SJCRH30 (cell line): ENCODE data around the gene RAB11FIP4. TPM values are rescaled to one million over a fixed set of nuclear protein-coding genes. Genes with fewer than 3 reads are reported as not detected.

Experiments used
- DNase-seq, 2 experiments: peaks; one replicate each; pipeline ENCODE4 v3.0.0-alpha.2; 2015 to 2020
- H3K27ac ChIP-seq: fragments of 250-450 bp; sonication (Bioruptor Pico); 2 replicates; pipeline ENCODE4 v1.5.1; 2020; ENCODE audit warnings: mild to moderate bottlenecking, moderate library complexity
- H3K27me3 ChIP-seq: fragments of 250-450 bp; sonication (Bioruptor Pico); 2 replicates; pipeline ENCODE4 v1.5.1; 2020; ENCODE audit warnings: mild to moderate bottlenecking, moderate library complexity
- H3K36me3 ChIP-seq: fragments of 250-450 bp; sonication (Bioruptor Pico); 2 replicates; pipeline ENCODE4 v1.5.1; 2020; ENCODE audit warnings: mild to moderate bottlenecking, moderate library complexity
- H3K4me1 ChIP-seq: fragments of 250-450 bp; sonication (Bioruptor Pico); 2 replicates; pipeline ENCODE4 v1.5.1; 2020; ENCODE audit warnings: mild to moderate bottlenecking, moderate library complexity
- H3K4me3 ChIP-seq: fragments of 250-450 bp; sonication (Bioruptor Pico); 2 replicates; pipeline ENCODE4 v1.5.1; 2020; ENCODE audit warnings: mild to moderate bottlenecking, moderate library complexity
- H3K9me3 ChIP-seq: fragments of 250-450 bp; sonication (Bioruptor Pico); replicated peaks from 2 replicates; pipeline ENCODE4 v1.5.1; 2020; ENCODE audit warnings: mild to moderate bottlenecking, moderate library complexity
- total RNA-seq: library from RNA; depleted of rRNA; stranded (reverse); fragments of >200 nt; shearing (Covaris generic); gene quantifications from 2 replicates; pipeline ENCODE4 v1.2.3, GENCODE V29; 2014

Gene RAB11FIP4
- total RNA-seq, 1 experiment from 2014 or later: 0.04 TPM

- DNase-seq: no peak
- Histone ChIP-seq H3K4me3 (no peak overlapping the region), H3K4me1 (peaks cover 10% of the 10 kb centered on the region; the same call in 1 of the 2 replicates), H3K36me3 (no peaks in the 10 kb centered on the region), H3K27me3 (no peaks in the 10 kb centered on the region; the same call in 1 of the 2 replicates), H3K27ac (no peak overlapping the region), H3K9me3 (no peaks in the 10 kb centered on the region)
These were observed 93.3 kb downstream of the RAB11FIP4 start for GRCh38 chr17:31484821-31485220.

- Histone ChIP-seq H3K4me3 (no peak overlapping the region), H3K27ac (no peak overlapping the region), H3K4me1 (peaks cover 2% of the 10 kb centered on the region; the same call in 1 of the 2 replicates), H3K27me3 (no peaks in the 10 kb centered on the region; the same call in 1 of the 2 replicates), H3K9me3 (no peaks in the 10 kb centered on the region), H3K36me3 (no peaks in the 10 kb centered on the region)
- no peak for DNase-seq
These were observed 95.0 kb downstream of the RAB11FIP4 start for GRCh38 chr17:31486351-31487062.

- Histone ChIP-seq H3K27ac (no peak overlapping the region), H3K9me3 (no peaks in the 10 kb centered on the region), H3K4me3 (no peak overlapping the region), H3K36me3 (no peaks in the 10 kb centered on the region), H3K4me1 (no peaks in the 10 kb centered on the region), H3K27me3 (no peaks in the 10 kb centered on the region; the same call in 1 of the 2 replicates)
- DNase-seq: no peak
These were observed 95.7 kb downstream of the RAB11FIP4 start for GRCh38 chr17:31487063-31487647.

GRCh38 chr17:31487648-31488263 lies 96.3 kb downstream of the RAB11FIP4 start:
- DNase-seq: no peak
- no peaks in the 10 kb centered on the region for H3K4me1 ChIP-seq
- H3K27me3 ChIP-seq: no peaks in the 10 kb centered on the region; the same call in 1 of the 2 replicates
- no peaks in the 10 kb centered on the region for H3K36me3 ChIP-seq
- H3K27ac ChIP-seq: no peak overlapping the region
- H3K4me3 ChIP-seq: no peak overlapping the region
- H3K9me3 ChIP-seq: no peaks in the 10 kb centered on the region

- H3K4me1 ChIP-seq: no peaks in the 10 kb centered on the region
- H3K27me3 ChIP-seq: no peaks in the 10 kb centered on the region; the same call in 1 of the 2 replicates
- H3K36me3 ChIP-seq: no peaks in the 10 kb centered on the region
- no peak for DNase-seq
- H3K4me3 ChIP-seq: no peak overlapping the region
- no peak overlapping the region for H3K27ac ChIP-seq
- H3K9me3 ChIP-seq: no peaks in the 10 kb centered on the region
These were observed 96.9 kb downstream of the RAB11FIP4 start for GRCh38 chr17:31488264-31488981.

- Histone ChIP-seq H3K4me1 (no peaks in the 10 kb centered on the region), H3K9me3 (no peaks in the 10 kb centered on the region), H3K27ac (no peak overlapping the region), H3K4me3 (no peak overlapping the region), H3K27me3 (no peaks in the 10 kb centered on the region; the same call in 1 of the 2 replicates), H3K36me3 (no peaks in the 10 kb centered on the region)
- DNase-seq: no peak
These were observed 97.5 kb downstream of the RAB11FIP4 start for GRCh38 chr17:31488982-31489294.

GRCh38 chr17:31489295-31490018 lies 98.0 kb downstream of the RAB11FIP4 start:
- DNase-seq: no peak
- Histone ChIP-seq H3K27me3 (no peaks in the 10 kb centered on the region; the same call in 1 of the 2 replicates), H3K9me3 (no peaks in the 10 kb centered on the region)

GRCh38 chr17:31490019-31490650 lies 98.7 kb downstream of the RAB11FIP4 start:
- Histone ChIP-seq H3K27me3 (no peaks in the 10 kb centered on the region; the same call in 1 of the 2 replicates), H3K9me3 (no peaks in the 10 kb centered on the region), H3K27ac (no peak overlapping the region), H3K36me3 (no peaks in the 10 kb centered on the region), H3K4me3 (no peak overlapping the region), H3K4me1 (no peaks in the 10 kb centered on the region)
- DNase-seq: no peak

More at GRCh38 chr17:31489295-31490018, 98.0 kb downstream of the RAB11FIP4 start:
- no peaks in the 10 kb centered on the region for H3K4me1 ChIP-seq
- H3K27ac ChIP-seq: no peak overlapping the region
- no peaks in the 10 kb centered on the region for H3K36me3 ChIP-seq
- no peak overlapping the region for H3K4me3 ChIP-seq

- Histone ChIP-seq H3K4me3 (no peak overlapping the region), H3K9me3 (no peaks in the 10 kb centered on the region), H3K36me3 (no peaks in the 10 kb centered on the region), H3K27me3 (no peaks in the 10 kb centered on the region; the same call in 1 of the 2 replicates), H3K27ac (no peak overlapping the region), H3K4me1 (no peaks in the 10 kb centered on the region)
- DNase-seq: no peak
These were observed 99.3 kb downstream of the RAB11FIP4 start for GRCh38 chr17:31490671-31491375.

GRCh38 chr17:31491376-31492131 lies 100.1 kb downstream of the RAB11FIP4 start:
- peak; percentile 72 for DNase-seq
- Histone ChIP-seq H3K9me3 (no peaks in the 10 kb centered on the region), H3K27ac (no peak overlapping the region), H3K4me3 (no peak overlapping the region), H3K36me3 (no peaks in the 10 kb centered on the region), H3K4me1 (no peaks in the 10 kb centered on the region), H3K27me3 (no peaks in the 10 kb centered on the region; the same call in 1 of the 2 replicates)

- H3K9me3 ChIP-seq: no peaks in the 10 kb centered on the region
- no peaks in the 10 kb centered on the region for H3K36me3 ChIP-seq
- no peak overlapping the region for H3K27ac ChIP-seq
- DNase-seq: no peak
- no peak overlapping the region for H3K4me3 ChIP-seq
- no peaks in the 10 kb centered on the region for H3K4me1 ChIP-seq
- H3K27me3 ChIP-seq: no peaks in the 10 kb centered on the region; the same call in 1 of the 2 replicates
These were observed 100.7 kb downstream of the RAB11FIP4 start for GRCh38 chr17:31492206-31492605.

- H3K9me3 ChIP-seq: no peaks in the 10 kb centered on the region
- peaks cover 2% of the 10 kb centered on the region; the same call in 1 of the 2 replicates for H3K27me3 ChIP-seq
- H3K4me1 ChIP-seq: no peaks in the 10 kb centered on the region
- no peak for DNase-seq
- no peak overlapping the region for H3K27ac ChIP-seq
- H3K36me3 ChIP-seq: no peaks in the 10 kb centered on the region
- no peak overlapping the region for H3K4me3 ChIP-seq
These were observed 101.6 kb downstream of the RAB11FIP4 start for GRCh38 chr17:31492880-31493655.
